Left renal cortex interstitium (tissue), 4 donors: ENCODE results near the gene STRN3. TPM values are rescaled to one million over a fixed set of nuclear protein-coding genes. Genes with fewer than 3 reads are reported as not detected.

Experiments used
- DNase-seq, 4 donors: peaks; one replicate each; pipeline ENCODE4 v3.0.0-alpha.2; 2013; ENCODE audit warnings: low read depth in 4 of 4, low spot score in 2 of 4, missing footprints in 1 of 4
- polyA plus RNA-seq, 4 donors: library from polyadenylated mRNA; unstranded; fragments of 120-200 nt; gene quantifications; one replicate each; pipeline ENCODE4 v1.2.1, GENCODE V29; 2013; ENCODE audit not compliant: insufficient read length in 4 of 4

Gene STRN3
- polyA plus RNA-seq, 4 donors, result 39.0 to 50.3 (median 46.0) TPM

DNA sequence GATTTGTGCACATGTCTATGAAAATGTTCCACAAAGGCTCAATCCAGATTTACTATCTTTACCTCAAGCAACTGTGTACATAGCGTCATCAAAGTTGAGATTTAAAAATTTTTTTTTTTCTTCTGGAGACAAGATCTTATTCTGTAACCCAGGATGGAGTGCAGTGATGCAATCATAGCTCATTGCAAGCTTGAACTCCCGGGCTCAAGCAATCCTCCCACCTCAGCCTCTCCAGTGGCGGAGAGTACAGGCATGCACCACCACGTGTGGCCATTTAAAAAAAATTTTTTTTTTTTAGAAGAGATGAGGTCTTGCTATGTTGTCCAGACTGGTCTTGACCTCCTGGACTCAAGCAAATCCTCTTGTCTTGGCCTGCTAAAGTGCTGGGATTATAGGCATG is 149.5 kb downstream of the STRN3 start:
- DNase-seq, result no peak

DNA sequence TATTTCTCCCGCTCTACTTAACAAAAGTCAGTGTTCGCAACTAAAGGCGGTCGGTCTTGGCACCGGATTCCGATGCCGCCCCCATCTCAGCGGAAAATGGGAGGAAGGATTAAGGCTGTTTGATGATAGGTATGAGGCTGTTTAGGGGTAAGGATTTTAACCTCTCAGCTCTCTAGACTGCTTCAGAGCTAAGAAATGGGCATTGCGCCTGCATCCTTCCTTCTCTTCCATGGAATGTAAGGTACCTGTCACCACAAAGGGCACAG is 150.5 kb downstream of the STRN3 start:
- DNase-seq, result no peak

DNA sequence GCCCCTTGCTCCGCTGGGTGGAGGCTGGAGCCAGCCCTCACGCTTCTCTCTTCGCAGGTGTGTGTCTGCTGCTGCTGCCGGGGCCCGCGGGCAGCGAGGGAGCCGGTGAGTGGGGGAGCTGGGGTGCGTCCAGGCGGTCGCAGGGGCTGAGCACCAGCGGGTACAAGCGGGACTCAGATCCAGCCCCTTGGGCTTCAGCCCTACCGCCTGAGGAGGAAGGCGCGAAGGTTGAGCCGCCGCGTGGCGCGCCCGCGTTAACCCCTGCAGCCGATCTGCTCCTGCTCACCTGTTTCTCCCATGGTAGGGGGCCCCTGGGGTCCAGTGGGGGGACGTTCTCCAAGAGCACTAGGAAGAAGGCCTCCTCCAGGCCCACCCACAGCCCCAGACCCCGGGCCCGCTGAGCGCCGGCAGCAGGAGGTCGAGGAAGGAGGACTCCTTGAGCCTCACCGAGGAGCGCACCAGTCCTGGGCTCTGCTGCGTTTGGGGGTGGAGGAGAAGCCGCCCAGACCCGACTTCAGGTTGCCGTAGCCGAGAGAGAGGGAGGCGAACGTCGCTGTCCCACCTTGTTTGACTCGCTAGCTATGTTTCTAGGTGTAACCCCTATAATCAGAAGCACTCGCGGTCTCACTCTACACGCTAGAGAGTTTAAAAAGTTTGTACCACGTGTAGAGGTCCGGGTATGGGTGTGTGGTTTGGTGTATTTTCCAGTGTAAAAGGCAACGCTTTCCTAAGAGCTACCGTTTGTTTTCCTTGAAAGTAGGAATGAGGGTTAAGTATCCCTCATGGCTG is 151.0 kb downstream of the STRN3 start:
- peak in 1 of 4 donors; percentile 13 for DNase-seq

DNA sequence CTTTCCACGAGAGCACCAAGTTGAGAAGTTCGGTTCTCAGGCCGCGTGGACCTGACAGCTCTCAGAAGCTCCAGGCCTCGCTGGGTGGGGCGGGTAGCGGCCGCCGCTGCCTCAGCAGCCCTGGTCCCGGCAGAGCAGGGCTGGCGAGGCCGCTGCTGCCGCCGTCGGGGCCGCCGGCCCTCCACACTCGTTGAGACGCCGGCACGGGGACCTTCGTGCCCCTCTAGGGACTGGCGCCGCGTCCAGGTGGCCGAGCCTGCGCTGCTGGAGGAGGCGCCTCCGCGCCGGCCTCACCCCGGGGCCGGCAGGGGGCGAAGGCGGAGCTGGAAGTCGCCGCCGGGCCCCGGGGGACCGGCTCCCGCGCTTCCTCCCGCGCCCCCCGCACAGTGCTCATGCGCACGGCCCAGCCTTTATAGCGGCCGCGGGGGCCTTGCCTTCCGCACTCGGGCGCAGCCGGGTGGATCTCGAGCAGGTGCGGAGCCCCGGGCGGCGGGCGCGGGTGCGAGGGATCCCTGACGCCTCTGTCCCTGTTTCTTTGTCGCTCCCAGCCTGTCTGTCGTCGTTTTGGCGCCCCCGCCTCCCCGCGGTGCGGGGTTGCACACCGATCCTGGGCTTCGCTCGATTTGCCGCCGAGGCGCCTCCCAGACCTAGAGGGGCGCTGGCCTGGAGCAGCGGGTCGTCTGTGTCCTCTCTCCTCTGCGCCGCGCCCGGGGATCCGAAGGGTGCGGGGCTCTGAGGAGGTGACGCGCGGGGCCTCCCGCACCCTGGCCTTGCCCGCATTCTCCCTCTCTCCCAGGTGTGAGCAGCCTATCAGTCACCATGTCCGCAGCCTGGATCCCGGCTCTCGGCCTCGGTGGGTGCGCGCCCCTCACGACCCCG is 151.8 kb downstream of the STRN3 start, which contains the start of gene COCH:
Gene COCH, plus strand, starts transcription at position 440 of the 879 bp plus-strand sequence. Its CDS starts 380 bp downstream, at position 820.
- DNase-seq, result peak in 2 of 4 donors; percentile 31 to 36

DNA sequence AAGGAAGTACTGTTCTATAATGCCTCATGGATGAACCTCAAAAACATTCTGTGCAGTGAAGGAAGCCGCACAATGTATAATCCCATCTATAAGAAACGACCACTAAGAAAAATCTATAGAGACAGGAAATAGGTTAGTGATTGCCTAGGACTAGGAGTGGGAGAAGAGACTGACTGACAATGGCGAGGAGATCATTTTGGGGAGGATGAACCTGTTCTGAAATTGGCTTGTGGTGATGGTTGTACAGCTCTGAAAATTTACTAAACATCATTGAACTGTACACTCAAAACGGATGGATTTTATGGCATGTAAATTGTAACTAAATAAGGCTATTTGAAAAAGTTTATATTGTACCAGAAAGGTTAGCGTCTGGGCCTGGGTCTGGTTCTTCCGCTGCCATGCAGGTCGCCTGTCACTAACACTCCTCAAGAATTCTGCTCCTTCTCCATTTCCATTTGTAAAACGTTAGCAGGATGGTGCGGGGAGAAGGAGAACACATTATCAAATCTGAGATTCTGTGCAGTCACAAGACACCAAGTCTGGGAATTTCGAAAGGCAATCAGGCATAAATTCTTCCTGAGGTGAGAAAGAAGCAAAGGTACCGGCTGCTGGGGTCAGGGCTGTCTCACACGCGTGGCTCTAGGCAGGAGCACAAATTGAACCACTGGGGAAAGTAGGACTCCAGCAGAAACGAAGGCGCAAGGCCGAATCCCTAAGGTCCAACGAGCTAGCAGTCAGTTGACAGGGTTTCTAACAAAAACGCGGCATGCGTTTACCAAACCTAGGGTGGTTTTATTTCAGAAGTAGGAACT is 152.7 kb downstream of the STRN3 start:
- no peak for DNase-seq

DNA sequence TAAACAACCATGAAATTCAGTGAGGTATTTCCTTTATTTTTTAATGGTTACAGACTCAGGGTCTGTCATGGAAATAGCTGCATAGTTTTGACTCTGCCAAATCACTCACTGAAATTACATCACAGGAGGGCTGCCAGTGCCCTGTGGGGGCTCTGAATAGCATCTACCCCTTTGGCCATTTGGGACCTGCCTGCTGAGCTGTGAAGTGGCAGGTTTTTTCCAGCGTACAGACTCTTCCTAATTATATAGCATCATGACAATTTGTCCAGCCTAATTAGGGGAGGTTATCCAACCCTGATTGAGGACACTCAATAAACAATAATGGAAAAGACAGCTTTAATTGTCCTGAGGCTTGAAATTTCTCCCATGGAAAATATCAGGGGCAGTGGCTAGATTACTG is 153.6 kb downstream of the STRN3 start:
- no peak for DNase-seq

DNA sequence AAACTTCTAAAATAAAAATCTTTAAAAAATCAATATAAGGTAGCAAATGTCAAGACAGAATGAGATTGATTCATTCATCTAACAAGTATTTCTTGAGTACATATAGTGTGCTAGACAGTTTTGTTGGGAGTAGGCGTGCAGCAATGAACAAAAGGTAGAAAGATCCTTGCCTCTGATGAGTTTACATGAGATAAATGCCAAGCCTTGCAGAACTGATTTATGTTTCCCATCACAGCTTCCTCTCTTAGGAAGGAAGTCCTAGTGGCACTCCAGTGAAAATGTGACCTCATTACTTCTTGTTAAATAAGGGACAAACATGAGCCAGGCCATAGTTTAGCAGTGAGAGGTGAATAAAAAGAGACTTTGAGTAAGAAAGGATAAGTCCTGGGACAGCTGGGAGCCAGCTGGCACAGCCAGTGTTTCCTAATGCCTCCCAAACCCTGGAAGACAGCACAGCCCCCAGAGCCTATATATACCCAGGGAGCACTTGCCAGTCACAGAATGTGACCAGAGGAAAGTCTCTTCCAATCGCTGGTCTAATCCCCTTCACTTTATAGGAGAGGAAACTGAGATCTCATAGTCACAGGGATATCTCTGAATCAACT is 156.5 kb downstream of the STRN3 start:
- no peak for DNase-seq

DNA sequence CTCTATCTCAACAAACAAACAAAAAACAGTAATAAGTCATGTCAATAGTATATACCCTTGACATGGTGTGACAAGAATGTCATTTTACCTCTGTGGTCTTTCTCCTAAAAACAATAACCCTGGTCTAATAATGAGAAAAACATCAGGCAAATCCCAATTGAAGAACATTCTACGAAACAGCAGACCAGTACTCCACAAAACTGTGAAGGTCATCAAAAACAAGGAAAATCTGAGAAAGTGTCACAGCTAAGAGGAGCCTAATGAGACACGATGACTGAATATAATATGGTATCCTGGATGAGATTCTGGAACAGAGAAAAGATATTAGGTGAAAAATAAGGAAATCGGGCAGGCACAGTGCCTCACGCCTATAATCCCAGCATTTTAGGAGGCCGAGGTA is 157.4 kb downstream of the STRN3 start:
- no peak for DNase-seq

DNA sequence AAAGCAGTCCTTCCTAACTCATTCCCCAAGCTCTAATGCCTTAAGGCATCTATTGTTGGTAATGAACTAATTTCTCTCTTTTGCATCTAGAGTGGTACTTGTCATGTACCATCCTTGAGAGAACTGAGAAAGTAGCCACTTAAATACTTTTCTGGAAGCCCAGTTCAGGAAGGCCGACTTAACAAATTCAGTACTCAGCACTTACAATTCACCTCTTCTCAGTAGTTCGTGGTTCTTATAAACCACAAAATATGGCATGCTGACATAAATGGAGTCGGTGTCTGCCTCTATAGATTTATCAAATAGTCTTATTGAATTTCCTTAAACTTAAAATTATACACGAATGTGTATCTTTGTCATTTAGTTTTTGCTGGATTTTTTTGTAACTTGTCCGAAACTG is 161.2 kb downstream of the STRN3 start:
- DNase-seq, result no peak

DNA sequence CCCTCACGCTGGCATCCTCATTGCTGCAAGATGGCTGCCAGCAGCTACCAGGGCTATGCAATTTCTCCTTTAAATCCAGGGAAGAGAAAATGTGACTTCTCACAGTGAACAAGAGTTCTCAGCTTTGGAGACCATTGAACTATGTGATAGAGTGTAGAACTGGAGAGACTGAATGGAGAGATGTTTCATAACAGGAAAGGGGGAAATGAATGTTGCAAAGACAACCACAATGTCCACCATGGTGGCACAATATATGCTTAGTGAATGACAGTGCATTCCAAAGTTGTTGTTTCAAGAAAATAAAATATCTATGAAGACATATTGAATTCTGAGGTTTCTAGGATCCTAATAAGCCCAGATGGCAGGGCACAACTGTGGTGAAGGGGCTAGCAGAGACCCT is 165.0 kb downstream of the STRN3 start:
- no peak for DNase-seq

DNA sequence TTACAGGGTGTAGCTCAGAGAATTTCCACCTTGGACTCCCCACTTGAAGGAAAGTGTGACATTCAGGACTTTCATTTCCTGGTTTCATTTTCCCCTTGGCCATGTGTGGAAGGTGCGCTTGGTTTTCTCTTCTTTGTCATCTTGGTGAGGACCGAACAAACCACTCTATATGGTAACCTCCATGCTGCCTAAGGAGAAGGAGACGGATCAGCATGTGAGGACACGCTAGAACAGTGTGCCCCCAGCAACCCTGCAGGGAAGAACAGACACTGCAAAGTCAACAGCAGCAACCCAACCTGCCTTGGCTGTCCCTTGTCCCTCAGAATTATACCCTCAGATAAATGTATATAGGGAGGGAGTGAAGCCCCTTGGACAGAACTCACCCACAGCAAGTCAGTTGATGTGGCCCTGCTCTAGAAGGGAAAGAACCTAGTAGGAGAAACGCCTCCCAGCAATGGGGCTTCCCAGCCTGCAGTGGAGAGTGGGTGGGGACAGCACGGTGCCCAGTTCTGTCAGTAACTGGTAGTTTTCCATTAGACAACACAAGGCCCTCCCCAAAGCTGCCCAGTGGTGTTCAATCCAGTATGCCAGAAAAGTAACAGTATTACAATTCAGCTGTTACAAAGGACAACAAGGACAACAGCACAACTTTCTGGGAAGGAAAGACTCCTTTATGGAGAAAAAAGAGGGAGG is 170.7 kb downstream of the STRN3 start:
- no peak for DNase-seq

DNA sequence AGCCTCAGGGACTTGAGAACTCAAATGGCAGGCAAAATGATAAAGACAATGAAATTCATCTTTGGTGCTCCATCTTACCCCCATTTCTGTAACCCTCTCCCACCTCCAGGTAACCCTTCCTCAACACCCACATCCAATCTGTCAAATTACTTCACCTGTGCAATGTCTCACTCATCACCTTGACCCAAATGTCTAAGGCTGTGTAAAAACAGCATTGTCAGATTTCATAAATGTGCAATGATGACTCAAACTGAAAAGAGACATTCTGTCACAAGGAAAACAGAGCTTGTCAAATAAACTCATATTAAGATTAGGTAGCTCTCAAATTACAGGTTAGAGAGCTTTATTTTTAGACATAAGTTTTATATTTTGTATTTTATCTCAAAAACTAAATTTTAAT is 171.7 kb downstream of the STRN3 start:
- no peak for DNase-seq

DNA sequence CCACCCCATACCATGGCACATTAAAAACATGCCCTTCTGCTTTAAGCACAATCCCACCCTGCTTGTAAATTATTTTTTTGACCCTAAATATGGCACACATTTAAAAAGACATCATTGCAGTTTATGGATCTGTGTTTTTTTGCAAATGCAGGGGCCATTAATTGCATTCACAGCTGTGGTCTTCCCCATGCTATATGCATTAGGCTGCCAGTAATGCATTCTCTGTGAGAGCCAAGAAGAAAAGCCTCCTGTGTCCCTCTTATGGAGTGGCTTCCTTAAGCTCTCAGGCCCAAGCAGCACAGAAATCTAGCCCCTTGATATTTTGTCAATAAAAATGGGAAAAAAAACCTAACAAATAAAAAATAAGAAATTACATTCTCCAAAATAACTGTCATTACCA is 172.2 kb downstream of the STRN3 start:
- no peak for DNase-seq

DNA sequence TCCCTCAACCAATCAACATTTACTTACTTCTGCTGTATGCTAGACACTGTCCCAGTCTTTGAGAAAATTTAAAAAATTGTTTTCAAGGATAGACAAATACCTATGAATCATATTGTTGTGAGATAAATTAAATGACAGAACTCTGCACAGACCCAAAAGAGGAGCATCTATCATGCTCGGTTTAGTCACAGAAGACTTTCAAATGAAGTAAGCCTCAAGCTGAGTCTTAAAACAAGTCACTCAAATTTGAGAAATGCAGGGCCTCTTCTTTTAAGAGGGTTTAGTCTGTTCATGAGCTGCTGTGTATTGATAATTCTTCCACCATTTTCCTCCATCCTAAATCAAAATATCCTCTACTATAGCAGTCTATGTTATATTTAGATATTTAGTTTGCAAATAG is 176.2 kb downstream of the STRN3 start:
- no peak for DNase-seq

DNA sequence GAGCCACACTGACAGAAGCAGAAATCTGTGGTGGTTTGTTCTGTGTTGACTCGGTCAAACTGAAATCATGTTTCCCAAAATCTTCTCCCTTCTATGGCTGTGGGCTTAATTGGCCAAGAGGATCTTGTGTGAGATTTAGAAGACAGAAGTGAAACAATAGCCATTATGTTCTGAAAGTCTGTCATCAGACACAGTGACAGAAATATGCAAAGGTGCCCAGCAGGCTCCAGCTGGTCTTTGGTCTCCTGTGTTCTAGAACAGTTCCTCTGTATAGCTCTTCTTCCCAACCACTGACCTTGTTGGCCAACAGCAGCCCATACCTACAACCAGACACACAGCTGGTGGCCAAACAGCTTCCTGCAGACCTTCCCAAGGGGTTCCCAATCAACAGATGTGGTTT is 176.8 kb downstream of the STRN3 start:
- DNase-seq, result no peak

DNA sequence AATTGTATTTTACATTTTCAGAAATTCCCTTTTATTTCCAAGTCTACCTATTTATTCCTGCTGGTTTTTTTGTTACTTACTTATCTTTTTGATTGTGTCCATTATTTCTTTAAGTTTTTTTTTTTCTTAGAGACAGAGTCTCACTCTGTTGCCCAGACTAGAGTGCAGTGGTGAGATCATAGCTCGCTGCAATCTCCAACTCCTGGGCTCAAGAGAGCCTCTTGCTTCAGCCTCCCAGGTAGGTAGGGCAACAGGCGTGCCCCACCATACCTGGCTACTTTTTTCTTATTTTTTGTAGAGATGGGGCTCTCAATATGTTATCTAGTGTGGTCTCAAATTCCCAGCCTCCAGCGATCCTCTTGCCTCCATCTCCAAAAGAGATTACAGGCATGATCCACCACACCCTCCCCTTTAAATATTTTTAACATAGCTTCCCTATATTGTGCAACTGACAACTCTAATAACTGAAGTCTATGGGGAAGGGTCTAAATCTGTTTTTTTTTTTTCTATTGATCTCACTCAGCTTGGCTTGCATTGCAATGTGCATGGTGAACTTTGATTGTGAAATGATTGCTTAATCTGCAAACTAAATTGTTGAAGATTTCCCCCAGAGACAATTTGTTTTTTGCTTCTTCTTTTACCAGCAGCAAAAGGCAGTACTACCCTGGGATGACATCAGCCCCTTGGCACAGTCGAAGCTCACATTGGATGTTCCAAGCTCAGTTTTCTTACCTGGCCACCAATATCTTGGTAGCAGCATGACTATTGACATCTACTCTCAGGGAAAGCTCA is 177.5 kb downstream of the STRN3 start:
- no peak for DNase-seq
